Tibial nerve (tissue), 4 donors: ENCODE measurements around the gene NOD2. TPM values are rescaled to one million over a fixed set of nuclear protein-coding genes. Genes with fewer than 3 reads are reported as not detected.

Experiments used
- DNase-seq, 2 donors: peaks; one replicate each; pipeline ENCODE4 v3.0.0-alpha.2; 2019; ENCODE audit warnings: low spot score in 2 of 2
- H3K27ac ChIP-seq, 4 donors: fragments of 200-600 bp; sonication (generic) in 3 of 4; one replicate each; pipeline ENCODE4 v1.5.1; 2017 to 2019; ENCODE audit warnings: mild to moderate bottlenecking in 1 of 4
- H3K27me3 ChIP-seq, 2 donors: fragments of 200-600 bp; sonication (generic) in 1 of 2; one replicate each; pipeline versions ENCODE4 v1.5.1 to v1.6.0; 2017 to 2019
- H3K36me3 ChIP-seq, 3 donors: fragments of 200-600 bp; sonication (generic); one replicate each; pipeline ENCODE4 v1.5.1; 2018 to 2019
- H3K4me1 ChIP-seq, 4 donors: fragments of 200-600 bp; sonication (generic) in 3 of 4; one replicate each; pipeline ENCODE4 v1.5.1; 2017 to 2019
- H3K4me3 ChIP-seq, 4 donors: fragments of 200-600 bp; sonication (generic) in 3 of 4; one replicate each; pipeline ENCODE4 v1.5.1; 2017 to 2019; ENCODE audit warnings: mild to moderate bottlenecking in 1 of 4, moderate library complexity in 1 of 4
- H3K9me3 ChIP-seq, 4 donors: fragments of 200-600 bp; sonication (generic) in 3 of 4; one replicate each; pipeline ENCODE4 v1.5.1; 2017 to 2019
- CTCF ChIP-seq, 5 experiments: fragments of 200-600 bp in 3 of 5; fragments of 450-650 bp in 2 of 5; sonication (generic) in 3 of 5; IDR thresholded peaks; one replicate each; pipeline ENCODE4 v1.5.1; 2016 to 2019; ENCODE audit warnings: antibody characterized with exemption in 5 of 5, mild to moderate bottlenecking in 3 of 5, moderate library complexity in 2 of 5
- EP300 ChIP-seq, 2 donors: sonication (generic); formaldehyde crosslinking; IDR thresholded peaks; one replicate each; pipeline ENCODE4 v1.6.1; 2017; ENCODE audit warnings: antibody characterized with exemption in 2 of 2, mild to moderate bottlenecking in 1 of 2
- POLR2A ChIP-seq, 2 donors: fragments of 450-650 bp; IDR thresholded peaks; one replicate each; pipeline ENCODE4 v1.6.1; 2017; ENCODE audit warnings: antibody characterized with exemption in 2 of 2, mild to moderate bottlenecking in 2 of 2, moderate library complexity in 2 of 2
- WGBS, 2 donors: methylation state at CpG; one replicate each; pipeline ENCODE4 v1.1.5; 2018; 5-methylcytosine and 5-hydroxymethylcytosine counted together
- total RNA-seq, 4 donors: library from RNA; depleted of rRNA; stranded (reverse); fragments of >200 nt; gene quantifications; one replicate each; pipeline ENCODE4 v1.1.0, GENCODE V29; 2016

The NOD2 gene
- total RNA-seq, 4 donors from 2014 or later = 1.3 to 10.2 (median 2.7) TPM

GRCh38 chr16:50694206-50694605 lies 800 bp downstream of the NOD2 start:
- DNase-seq = no peak
- Histone ChIP-seq H3K9me3 (no peaks in the 10 kb centered on the region), H3K4me1 (peaks cover 0 to 38% (median 20%) of the 10 kb centered on the region in 4 donors), H3K27me3 (no peaks in the 10 kb centered on the region), H3K36me3 (no peaks in the 10 kb centered on the region), H3K4me3 (peak overlapping the region in 3 of 4 donors; percentile 33 to 53 (median 47)), H3K27ac (peak overlapping the region in 1 of 4 donors; percentile 87)
- no peak for TF ChIP-seq EP300 (IDR thresholded peaks at IDR 0.05)
- no peak for TF ChIP-seq POLR2A (IDR thresholded peaks at IDR 0.05)
- no peak for TF ChIP-seq CTCF (IDR thresholded peaks at IDR 0.05)
- WGBS, 2 donors = 83 to 100% methylated on average over 2 of the region's 2 CpGs

GRCh38 chr16:50695017-50696000 lies 1.9 kb downstream of the NOD2 start:
- peak overlapping the region in 3 of 4 donors; percentile 55 to 87 (median 69) for H3K27ac ChIP-seq
- no peaks in the 10 kb centered on the region for H3K27me3 ChIP-seq
- H3K9me3 ChIP-seq = no peaks in the 10 kb centered on the region
- 94% methylated on average over 9 of the region's 9 CpGs for WGBS, 2 donors
- no peak overlapping the region for H3K4me3 ChIP-seq
- DNase-seq = no peak
- H3K4me1 ChIP-seq = peaks cover 0 to 38% (median 20%) of the 10 kb centered on the region in 4 donors
- no peaks in the 10 kb centered on the region for H3K36me3 ChIP-seq
- no peak for TF ChIP-seq POLR2A (IDR thresholded peaks at IDR 0.05)
- peak in 1 of 2 donors; percentile 73 for TF ChIP-seq EP300 (IDR thresholded peaks at IDR 0.05)

GRCh38 chr16:50696126-50696525 lies 2.7 kb downstream of the NOD2 start:
- H3K27me3 ChIP-seq = no peaks in the 10 kb centered on the region
- H3K27ac ChIP-seq = peak overlapping the region in 3 of 4 donors; percentile 55 to 87 (median 69)
- 48 to 60% methylated on average over 5 of the region's 5 CpGs for WGBS, 2 donors
- H3K36me3 ChIP-seq = no peaks in the 10 kb centered on the region
- TF ChIP-seq POLR2A (IDR thresholded peaks at IDR 0.05) (no peak), EP300 (IDR thresholded peaks at IDR 0.05) (no peak), CTCF (IDR thresholded peaks at IDR 0.05) (no peak)
- H3K4me1 ChIP-seq = peaks cover 0 to 38% (median 20%) of the 10 kb centered on the region in 4 donors
- no peak for DNase-seq
- no peak overlapping the region for H3K4me3 ChIP-seq
- no peaks in the 10 kb centered on the region for H3K9me3 ChIP-seq

GRCh38 chr16:50696575-50697420 lies 3.4 kb downstream of the NOD2 start:
- no peaks in the 10 kb centered on the region for H3K36me3 ChIP-seq
- TF ChIP-seq POLR2A (IDR thresholded peaks at IDR 0.05) (peak in 1 of 2 donors; percentile 30), EP300 (IDR thresholded peaks at IDR 0.05) (peak in 1 of 2 donors; percentile 55), CTCF (IDR thresholded peaks at IDR 0.05) (no peak)
- WGBS, 2 donors = 69 to 83% methylated on average over 11 to 12 of the region's 15 CpGs
- H3K27ac ChIP-seq = peak overlapping the region; percentile 21 to 87 (median 62)
- H3K4me3 ChIP-seq = no peak overlapping the region
- H3K27me3 ChIP-seq = no peaks in the 10 kb centered on the region
- peak; percentile 73 to 81 for DNase-seq
- peaks cover 0 to 38% (median 20%) of the 10 kb centered on the region in 4 donors for H3K4me1 ChIP-seq
- no peaks in the 10 kb centered on the region for H3K9me3 ChIP-seq

GRCh38 chr16:50697421-50697715 lies 4.0 kb downstream of the NOD2 start:
- Histone ChIP-seq H3K4me1 (peaks cover 0 to 38% (median 20%) of the 10 kb centered on the region in 4 donors), H3K9me3 (no peaks in the 10 kb centered on the region), H3K27ac (peak overlapping the region; percentile 21 to 87 (median 62)), H3K4me3 (no peak overlapping the region), H3K27me3 (no peaks in the 10 kb centered on the region), H3K36me3 (no peaks in the 10 kb centered on the region)
- 95 to 96% methylated on average over 5 of the region's 5 CpGs for WGBS, 2 donors
- TF ChIP-seq CTCF (IDR thresholded peaks at IDR 0.05) = no peak
- TF ChIP-seq POLR2A (IDR thresholded peaks at IDR 0.05) = no peak
- no peak for TF ChIP-seq EP300 (IDR thresholded peaks at IDR 0.05)
- DNase-seq = no peak
